IPS-15b (cell line): Measurements from ENCODE around the gene PHPT1.
"Not testable (repeated sequence)": the region's sequence is repeated elsewhere in the genome, so short reads cannot be mapped to it uniquely, and the experiment has no call there.

ENCODE experiments used
- H3K27me3 ChIP-seq: one replicate; pipeline ENCODE4 v1.6.1; 2013; ENCODE audit warnings: low read length; ENCODE audit not compliant: control insufficient read depth, insufficient read depth
- H3K36me3 ChIP-seq: one replicate; pipeline ENCODE4 v1.6.1; 2013; ENCODE audit warnings: low read length; ENCODE audit not compliant: control insufficient read depth, insufficient read depth
- H3K4me1 ChIP-seq: one replicate; pipeline ENCODE4 v1.6.1; 2013; ENCODE audit warnings: mild to moderate bottlenecking, low read length; ENCODE audit not compliant: control insufficient read depth, insufficient read depth
- H3K4me3 ChIP-seq: one replicate; pipeline ENCODE4 v1.5.1; 2013; ENCODE audit warnings: low read depth, low read length
- H3K9ac ChIP-seq: one replicate; pipeline ENCODE4 v1.6.1; 2013; ENCODE audit warnings: low read depth, mild to moderate bottlenecking, low read length
- H3K9me3 ChIP-seq: one replicate; pipeline ENCODE4 v1.6.1; 2013; ENCODE audit warnings: mild to moderate bottlenecking, low read length; ENCODE audit not compliant: control insufficient read depth, insufficient read depth

PHPT1 gene

GRCh38 chr9:136826703-136827582 is 22.3 kb upstream of the PHPT1 start:
- Histone ChIP-seq H3K9ac (no peak overlapping the region), H3K4me1 (no peaks in the 10 kb centered on the region), H3K4me3 (no peak overlapping the region), H3K9me3 (no peaks in the 10 kb centered on the region), H3K27me3 (no peaks in the 10 kb centered on the region), H3K36me3 (peaks cover 60% of the 10 kb centered on the region)

GRCh38 chr9:136827794-136828473 is 21.3 kb upstream of the PHPT1 start:
- no peaks in the 10 kb centered on the region for H3K4me1 ChIP-seq
- H3K36me3 ChIP-seq, result peaks cover 65% of the 10 kb centered on the region
- H3K9ac ChIP-seq, result no peak overlapping the region
- H3K9me3 ChIP-seq, result no peaks in the 10 kb centered on the region
- no peak overlapping the region for H3K4me3 ChIP-seq
- H3K27me3 ChIP-seq, result no peaks in the 10 kb centered on the region

GRCh38 chr9:136828474-136829140 is 20.6 kb upstream of the PHPT1 start:
- Histone ChIP-seq H3K9ac (no peak overlapping the region), H3K36me3 (peaks cover 61% of the 10 kb centered on the region), H3K9me3 (no peaks in the 10 kb centered on the region), H3K4me3 (no peak overlapping the region), H3K27me3 (no peaks in the 10 kb centered on the region), H3K4me1 (no peaks in the 10 kb centered on the region)

GRCh38 chr9:136829412-136829811 is 19.8 kb upstream of the PHPT1 start:
- Histone ChIP-seq H3K4me3 (no peak overlapping the region), H3K9ac (no peak overlapping the region), H3K27me3 (no peaks in the 10 kb centered on the region), H3K9me3 (no peaks in the 10 kb centered on the region), H3K36me3 (peaks cover 58% of the 10 kb centered on the region), H3K4me1 (no peaks in the 10 kb centered on the region)

- no peak overlapping the region for H3K9ac ChIP-seq
- no peaks in the 10 kb centered on the region for H3K4me1 ChIP-seq
- no peaks in the 10 kb centered on the region for H3K27me3 ChIP-seq
- H3K9me3 ChIP-seq, result no peaks in the 10 kb centered on the region
- H3K36me3 ChIP-seq, result peaks cover 54% of the 10 kb centered on the region
- H3K4me3 ChIP-seq, result no peak overlapping the region
Measured at GRCh38 chr9:136829981-136830885, 19.0 kb upstream of the PHPT1 start.

GRCh38 chr9:136831002-136831719 is 18.0 kb upstream of the PHPT1 start:
- Histone ChIP-seq H3K4me3 (no peak overlapping the region), H3K9ac (no peak overlapping the region), H3K9me3 (no peaks in the 10 kb centered on the region), H3K27me3 (no peaks in the 10 kb centered on the region), H3K4me1 (no peaks in the 10 kb centered on the region), H3K36me3 (peaks cover 46% of the 10 kb centered on the region)

GRCh38 chr9:136831720-136832104 is 17.5 kb upstream of the PHPT1 start:
- no peak overlapping the region for H3K9ac ChIP-seq
- peaks cover 44% of the 10 kb centered on the region for H3K36me3 ChIP-seq
- no peaks in the 10 kb centered on the region for H3K4me1 ChIP-seq
- no peak overlapping the region for H3K4me3 ChIP-seq
- no peaks in the 10 kb centered on the region for H3K27me3 ChIP-seq
- H3K9me3 ChIP-seq, result no peaks in the 10 kb centered on the region

- peaks cover 42% of the 10 kb centered on the region for H3K36me3 ChIP-seq
- no peaks in the 10 kb centered on the region for H3K4me1 ChIP-seq
- no peaks in the 10 kb centered on the region for H3K9me3 ChIP-seq
- no peak overlapping the region for H3K9ac ChIP-seq
- no peak overlapping the region for H3K4me3 ChIP-seq
- H3K27me3 ChIP-seq, result no peaks in the 10 kb centered on the region
Measured at GRCh38 chr9:136832581-136832980, 16.6 kb upstream of the PHPT1 start.

- H3K4me1 ChIP-seq, H3K4me3 ChIP-seq, H3K27me3 ChIP-seq, H3K9me3 ChIP-seq, H3K9ac ChIP-seq: not testable (repeated sequence)
- H3K36me3 ChIP-seq, result peaks cover 51% of the 10 kb centered on the region
Measured at GRCh38 chr9:136833381-136834048, 15.7 kb upstream of the PHPT1 start.

GRCh38 chr9:136835162-136835931 is 13.9 kb upstream of the PHPT1 start:
- Histone ChIP-seq H3K36me3 (peaks cover 42% of the 10 kb centered on the region), H3K9me3 (no peaks in the 10 kb centered on the region), H3K27me3 (no peaks in the 10 kb centered on the region), H3K9ac (no peak overlapping the region), H3K4me3 (no peak overlapping the region), H3K4me1 (no peaks in the 10 kb centered on the region)
